ENCODE measurements around the gene AHRR. TPM values are rescaled to one million over a fixed set of nuclear protein-coding genes. Genes with fewer than 3 reads are reported as not detected.
"Not testable (repeated sequence)": the region's sequence is repeated elsewhere in the genome, so short reads cannot be mapped to it uniquely, and the experiment has no call there.

Gene AHRR
- total and polyA plus RNA-seq, 2 donors (not counting 1 experiment from before 2014, with no cell fraction given), result 11.3 to 26.4 TPM

DNA sequence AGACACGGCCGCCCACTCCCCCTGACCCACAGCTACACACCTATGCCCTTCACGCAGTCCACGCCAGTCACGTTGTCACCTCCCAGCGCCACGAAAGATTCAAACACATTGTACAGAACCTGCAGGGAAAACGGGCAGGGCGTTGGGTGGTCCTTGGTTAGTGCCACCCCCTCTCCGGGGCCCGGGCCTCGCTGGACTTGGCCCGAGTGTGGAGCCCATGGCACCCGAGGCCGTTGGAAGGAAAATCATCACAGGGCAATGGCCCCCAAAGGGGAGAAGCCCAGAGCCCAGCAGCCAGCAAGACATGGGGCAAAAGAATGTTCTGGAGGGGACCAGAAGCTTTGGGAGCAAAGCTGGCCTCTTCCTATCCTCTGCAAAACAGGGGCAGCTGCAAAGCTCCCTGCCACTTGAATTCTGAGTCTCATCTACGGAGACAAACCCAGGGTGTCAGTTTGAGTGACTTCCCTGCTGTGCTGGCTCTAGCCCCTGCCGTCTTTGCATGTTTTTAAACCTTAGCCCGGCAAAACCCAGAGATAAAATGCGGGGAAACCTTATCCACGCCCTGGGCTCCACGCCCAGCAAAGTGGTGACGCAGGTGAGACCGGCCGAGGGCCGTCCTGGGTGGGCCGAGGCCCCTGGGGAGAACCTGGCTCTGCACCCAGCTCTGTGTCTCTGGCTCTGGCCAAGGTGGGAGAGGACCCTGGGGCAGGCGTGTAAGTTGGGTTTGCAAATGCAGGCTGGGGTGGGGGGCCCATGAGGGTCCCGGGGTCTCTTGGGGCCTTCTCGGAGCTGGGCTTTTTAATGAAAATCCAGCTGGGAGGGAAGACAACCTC, 163.8 kb downstream of the AHRR start:
- Histone ChIP-seq H3K9me3 (ENCODE audit: control insufficient read depth, insufficient read depth, low read depth, low read length) (no peaks in the 10 kb centered on the region), H3K36me3 (ENCODE audit: control insufficient read depth, insufficient read depth, low read length) (no peaks in the 10 kb centered on the region), H4K20me1 (ENCODE audit: control insufficient read depth, extremely low read depth, insufficient read depth, low read length) (no peaks in the 10 kb centered on the region), H3K79me2 (ENCODE audit: control insufficient read depth, insufficient read depth, low read length) (no peaks in the 10 kb centered on the region), H3K4me2 (ENCODE audit: extremely low read depth, insufficient read depth, low read length) (no peak overlapping the region), H3K4me1 (ENCODE audit: control insufficient read depth, extremely low read depth, insufficient read depth, low read length) (no peaks in the 10 kb centered on the region), H3K27ac (ENCODE audit: insufficient read depth, low read length) (no peak overlapping the region), H3K27me3 (ENCODE audit: control insufficient read depth, insufficient read depth, low read length) (no peaks in the 10 kb centered on the region), H3K9ac (ENCODE audit: insufficient read depth, low read length) (no peak overlapping the region), H2AFZ (ENCODE audit: low read length) (no peak overlapping the region), H3K4me3 (replicated peaks in 1 of 4; ENCODE audit: control extremely low read depth in 1 of 4, insufficient read depth in 1 of 4, low read depth in 3 of 4, low read length in 4 of 4) (no peak overlapping the region)
- DNase-seq (ENCODE audit: low read depth in 2 of 2), result no peak
- TF ChIP-seq EZH2 (IDR thresholded peaks at IDR 0.05; ENCODE audit: low read length, missing control alignments), result no peak
- TF ChIP-seq, protein P1, sequence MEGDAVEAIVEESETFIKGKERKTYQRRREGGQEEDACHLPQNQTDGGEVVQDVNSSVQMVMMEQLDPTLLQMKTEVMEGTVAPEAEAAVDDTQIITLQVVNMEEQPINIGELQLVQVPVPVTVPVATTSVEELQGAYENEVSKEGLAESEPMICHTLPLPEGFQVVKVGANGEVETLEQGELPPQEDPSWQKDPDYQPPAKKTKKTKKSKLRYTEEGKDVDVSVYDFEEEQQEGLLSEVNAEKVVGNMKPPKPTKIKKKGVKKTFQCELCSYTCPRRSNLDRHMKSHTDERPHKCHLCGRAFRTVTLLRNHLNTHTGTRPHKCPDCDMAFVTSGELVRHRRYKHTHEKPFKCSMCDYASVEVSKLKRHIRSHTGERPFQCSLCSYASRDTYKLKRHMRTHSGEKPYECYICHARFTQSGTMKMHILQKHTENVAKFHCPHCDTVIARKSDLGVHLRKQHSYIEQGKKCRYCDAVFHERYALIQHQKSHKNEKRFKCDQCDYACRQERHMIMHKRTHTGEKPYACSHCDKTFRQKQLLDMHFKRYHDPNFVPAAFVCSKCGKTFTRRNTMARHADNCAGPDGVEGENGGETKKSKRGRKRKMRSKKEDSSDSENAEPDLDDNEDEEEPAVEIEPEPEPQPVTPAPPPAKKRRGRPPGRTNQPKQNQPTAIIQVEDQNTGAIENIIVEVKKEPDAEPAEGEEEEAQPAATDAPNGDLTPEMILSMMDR (conservative IDR thresholded peaks at IDR 0.05 in 1 of 2, IDR thresholded peaks at IDR 0.05 in 1 of 2; ENCODE audit: low read depth in 1 of 2, low read length in 2 of 2), result no peak

DNA sequence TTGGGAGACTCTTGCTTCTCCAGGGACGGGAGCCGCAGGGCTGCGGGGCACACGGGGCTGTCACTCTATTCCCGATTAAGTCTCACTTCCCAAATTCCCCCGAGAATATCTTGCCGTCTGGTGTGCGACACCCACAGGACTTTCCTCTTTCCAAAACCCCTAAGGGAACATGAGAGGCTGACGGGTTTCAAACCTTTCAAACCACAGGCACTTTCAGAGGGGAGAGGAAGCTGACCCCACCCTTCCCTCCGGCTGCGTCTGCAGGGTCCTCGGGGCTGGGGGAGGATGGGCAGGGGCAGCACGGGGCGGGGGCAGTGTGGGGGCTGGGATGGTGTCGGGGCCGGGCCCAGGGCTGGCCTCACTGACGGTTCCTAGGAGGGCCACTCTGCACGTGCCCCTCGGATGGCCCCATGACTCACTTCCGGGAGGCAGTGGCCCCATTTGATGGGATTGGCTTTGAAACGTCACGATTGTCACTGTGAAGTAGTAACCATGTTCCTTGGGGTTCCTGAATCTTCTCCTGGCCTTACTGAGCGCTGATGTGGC, 164.5 kb downstream of the AHRR start:
- Histone ChIP-seq H3K36me3 (ENCODE audit: control insufficient read depth, insufficient read depth, low read length) (no peaks in the 10 kb centered on the region), H3K4me1 (ENCODE audit: control insufficient read depth, extremely low read depth, insufficient read depth, low read length) (no peaks in the 10 kb centered on the region), H3K27ac (ENCODE audit: insufficient read depth, low read length) (no peak overlapping the region), H3K27me3 (ENCODE audit: control insufficient read depth, insufficient read depth, low read length) (no peaks in the 10 kb centered on the region), H4K20me1 (ENCODE audit: control insufficient read depth, extremely low read depth, insufficient read depth, low read length) (no peaks in the 10 kb centered on the region), H3K9me3 (ENCODE audit: control insufficient read depth, insufficient read depth, low read depth, low read length) (no peaks in the 10 kb centered on the region), H3K79me2 (ENCODE audit: control insufficient read depth, insufficient read depth, low read length) (no peaks in the 10 kb centered on the region), H3K4me3 (replicated peaks in 1 of 4; ENCODE audit: control extremely low read depth in 1 of 4, insufficient read depth in 1 of 4, low read depth in 3 of 4, low read length in 4 of 4) (no peak overlapping the region), H3K9ac (ENCODE audit: insufficient read depth, low read length) (no peak overlapping the region), H3K4me2 (ENCODE audit: extremely low read depth, insufficient read depth, low read length) (no peak overlapping the region), H2AFZ (ENCODE audit: low read length) (no peak overlapping the region)
- DNase-seq (ENCODE audit: low read depth in 2 of 2), result no peak
- no peak for TF ChIP-seq EZH2 (IDR thresholded peaks at IDR 0.05; ENCODE audit: low read length, missing control alignments)
- TF ChIP-seq, protein P1 (conservative IDR thresholded peaks at IDR 0.05 in 1 of 2, IDR thresholded peaks at IDR 0.05 in 1 of 2; ENCODE audit: low read depth in 1 of 2, low read length in 2 of 2), result no peak

DNA sequence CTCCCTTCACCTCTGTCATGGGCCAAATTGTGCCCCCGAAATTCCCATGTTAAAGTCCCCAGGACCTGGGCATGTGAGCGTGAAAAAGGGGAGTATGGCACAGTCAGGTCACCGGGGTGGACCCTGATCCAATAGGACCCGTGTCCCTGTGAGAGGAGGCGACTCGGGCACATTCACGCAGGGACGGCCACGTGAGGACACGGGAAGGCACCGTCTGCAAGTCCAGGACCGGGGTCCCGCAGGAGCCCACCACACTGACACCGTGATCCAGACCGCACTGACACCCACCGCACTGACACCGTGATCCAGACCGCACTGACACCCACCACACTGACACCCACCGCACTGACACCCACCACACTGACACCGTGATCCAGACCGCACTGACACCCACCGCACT, 165.1 kb downstream of the AHRR start:
- not testable (repeated sequence) for H3K36me3 ChIP-seq (ENCODE audit: control insufficient read depth, insufficient read depth, low read length); H3K4me2 ChIP-seq (ENCODE audit: extremely low read depth, insufficient read depth, low read length); H2AFZ ChIP-seq (ENCODE audit: low read length); H3K27me3 ChIP-seq (ENCODE audit: control insufficient read depth, insufficient read depth, low read length); H3K27ac ChIP-seq (ENCODE audit: insufficient read depth, low read length); H3K9me3 ChIP-seq (ENCODE audit: control insufficient read depth, insufficient read depth, low read depth, low read length); H3K9ac ChIP-seq (ENCODE audit: insufficient read depth, low read length); H3K79me2 ChIP-seq (ENCODE audit: control insufficient read depth, insufficient read depth, low read length); DNase-seq (ENCODE audit: low read depth in 2 of 2); H3K4me3 ChIP-seq (replicated peaks in 1 of 4; ENCODE audit: control extremely low read depth in 1 of 4, insufficient read depth in 1 of 4, low read depth in 3 of 4, low read length in 4 of 4); H4K20me1 ChIP-seq (ENCODE audit: control insufficient read depth, extremely low read depth, insufficient read depth, low read length); H3K4me1 ChIP-seq (ENCODE audit: control insufficient read depth, extremely low read depth, insufficient read depth, low read length)

Other genes with a start within 250 kb of the AHRR start
- under 0.01 TPM in 1 of 2 replicates, not detected in the other for gene PLEKHG4B, start 229.5 kb upstream of the AHRR start, total RNA-seq
- gene PLEKHG4B, start 229.5 kb upstream of the AHRR start, polyA plus RNA-seq, result 0.01 and 0.08 TPM in 2 replicates
- gene LRRC14B, start 130.2 kb upstream of the AHRR start, total RNA-seq, result not detected in 2 replicates
- not detected in 2 replicates for gene LRRC14B, start 130.2 kb upstream of the AHRR start, polyA plus RNA-seq
- gene CCDC127, start 103.6 kb upstream of the AHRR start, total RNA-seq, result 5.6 and 7.4 TPM in 2 replicates
- 3.7 and 4.8 TPM in 2 replicates for gene CCDC127, start 103.6 kb upstream of the AHRR start, polyA plus RNA-seq
- 103 and 150 TPM in 2 replicates for gene SDHA, start 103.4 kb upstream of the AHRR start, total RNA-seq
- gene SDHA, start 103.4 kb upstream of the AHRR start, polyA plus RNA-seq, result 89.6 and 116 TPM in 2 replicates
- 110 and 134 TPM in 2 replicates for gene PDCD6, start 50.1 kb upstream of the AHRR start, total RNA-seq
- gene PDCD6, start 50.1 kb upstream of the AHRR start, polyA plus RNA-seq, result 165 and 190 TPM in 2 replicates
- gene EXOC3, start 121.5 kb downstream of the AHRR start, total RNA-seq, result 34.5 and 36.5 TPM in 2 replicates
- gene EXOC3, start 121.5 kb downstream of the AHRR start, polyA plus RNA-seq, result 19.9 and 24.3 TPM in 2 replicates
- gene SLC9A3, start 202.7 kb downstream of the AHRR start, total RNA-seq, result 0.50 and 0.51 TPM in 2 replicates
- gene SLC9A3, start 202.7 kb downstream of the AHRR start, polyA plus RNA-seq, result 0.78 and 0.84 TPM in 2 replicates

All from fibroblast of lung (primary cell).